NCI-H128 (cell line): Measurements from ENCODE around the gene TMSB15C.
"Not testable (repeated sequence)": the region's sequence is repeated elsewhere in the genome, so short reads cannot be mapped to it uniquely, and the experiment has no call there.

Source experiments
- DNase-seq: peaks from one replicate; lab custom pipeline; 2025; ENCODE audit not compliant: unreplicated experiment; lab: John Stamatoyannopoulos, UW

The TMSB15C gene

GRCh38 chrX:104075778-104076445, at the start of gene TMSB15C:
Gene TMSB15C (minus strand): TSS chrX:104076236.
- DNase-seq, result not testable (repeated sequence)

GRCh38 chrX:104122829-104123228, 46.8 kb upstream of the TMSB15C start:
- no peak for DNase-seq

GRCh38 chrX:104118765-104119164, 42.7 kb upstream of the TMSB15C start:
- DNase-seq, result no peak

- DNase-seq, result no peak
These were observed 41.7 kb upstream of the TMSB15C start for GRCh38 chrX:104117759-104118158.

- peak; percentile 2 for DNase-seq
These were observed 37.4 kb upstream of the TMSB15C start for GRCh38 chrX:104113222-104113965.

- DNase-seq, result peak; percentile 53
These were observed 36.4 kb upstream of the TMSB15C start, which contains the start of gene ZCCHC18 for GRCh38 chrX:104112326-104112951. Gene ZCCHC18 (plus strand): TSS chrX:104112523. CDS start chrX:104114112, 1,589 bp downstream.

GRCh38 chrX:104110491-104111240, 34.6 kb upstream of the TMSB15C start:
- not testable (repeated sequence) for DNase-seq

GRCh38 chrX:104108955-104109354, 32.9 kb upstream of the TMSB15C start:
- DNase-seq, result no peak

- no peak for DNase-seq
These were observed 29.6 kb upstream of the TMSB15C start for GRCh38 chrX:104105330-104106262.

- DNase-seq, result no peak
These were observed 28.6 kb upstream of the TMSB15C start for GRCh38 chrX:104104676-104105075.

- DNase-seq, result no peak
These were observed 22.9 kb upstream of the TMSB15C start for GRCh38 chrX:104098919-104099318.

GRCh38 chrX:104098151-104098808, 22.2 kb upstream of the TMSB15C start:
- peak; percentile 54 for DNase-seq

- no peak for DNase-seq
These were observed 9.9 kb upstream of the TMSB15C start for GRCh38 chrX:104085919-104086318.

GRCh38 chrX:104085477-104085876, 9.4 kb upstream of the TMSB15C start:
- DNase-seq, result no peak

GRCh38 chrX:104084534-104085277, 8.7 kb upstream of the TMSB15C start:
- no peak for DNase-seq

GRCh38 chrX:104084063-104084462, 8.0 kb upstream of the TMSB15C start:
- no peak for DNase-seq

- DNase-seq, result not testable (repeated sequence)
These were observed 1.8 kb upstream of the TMSB15C start for GRCh38 chrX:104077854-104078253.

GRCh38 chrX:104062636-104063035, 13.4 kb downstream of the TMSB15C start:
- not testable (repeated sequence) for DNase-seq

GRCh38 chrX:104054956-104055355, 21.1 kb downstream of the TMSB15C start:
- DNase-seq, result not testable (repeated sequence)
